OCI-LY3 (cell line): ENCODE measurements around the gene GPATCH11.

ENCODE experiments used
- H2AFZ ChIP-seq: fragments of 200-600, 300-600 bp; shearing (Covaris generic); 2 replicates; pipeline ENCODE4 v1.6.0; 2014; ENCODE audit warnings: antibody characterized with exemption, low read depth, low read length
- H3K27ac ChIP-seq: fragments of 200-600, 300-600 bp; sonication (generic); 2 replicates; pipeline ENCODE4 v1.5.1; 2014; ENCODE audit warnings: mild to moderate bottlenecking, low read length, moderate library complexity, mixed read lengths
- H3K27me3 ChIP-seq: fragments of 200-600, 300-600 bp; sonication (generic); 2 replicates; pipeline ENCODE4 v1.6.1; 2014; ENCODE audit warnings: low read depth, low read length, mixed read lengths
- H3K36me3 ChIP-seq: fragments of 200-600, 300-600 bp; sonication (generic); replicated peaks from 2 replicates; pipeline ENCODE3; 2014; ENCODE audit warnings: low read depth, low read length, mixed read lengths
- H3K4me1 ChIP-seq: fragments of 300-600, 200-600 bp; sonication (generic); 2 replicates; pipeline ENCODE4 v1.6.1; 2014; ENCODE audit warnings: low read length, mixed read lengths
- H3K4me2 ChIP-seq: fragments of 200-600, 300-600 bp; sonication (generic); 2 replicates; pipeline ENCODE4 v1.6.1; 2014; ENCODE audit warnings: low read length, mixed read lengths
- H3K4me3 ChIP-seq: fragments of 300-600, 200-600 bp; sonication (generic); 2 replicates; pipeline ENCODE4 v1.5.1; 2014; ENCODE audit warnings: antibody characterized with exemption, mild to moderate bottlenecking, low read length, moderate library complexity
- H3K79me2 ChIP-seq: fragments of 300-600, 200-600 bp; shearing (Covaris generic); 2 replicates; pipeline ENCODE4 v1.6.1; 2014; ENCODE audit warnings: mild to moderate bottlenecking, low read length, mixed read lengths
- H3K9ac ChIP-seq: fragments of 300-600, 200-600 bp; shearing (Covaris generic); 2 replicates; pipeline ENCODE4 v1.6.0; 2014; ENCODE audit warnings: mild to moderate bottlenecking, low read length, moderate library complexity
- H3K9me3 ChIP-seq: fragments of 200-600, 300-600 bp; shearing (Covaris generic); 2 replicates; pipeline ENCODE4 v1.6.1; 2014; ENCODE audit warnings: low read length, mixed read lengths; ENCODE audit not compliant: insufficient read depth
- H4K20me1 ChIP-seq: fragments of 200-600, 300-600 bp; sonication (generic); 2 replicates; pipeline ENCODE4 v1.6.1; 2016; ENCODE audit warnings: low read length, mixed read lengths; ENCODE audit not compliant: insufficient read depth
- EZH2phosphoT487 ChIP-seq: fragments of 200-600 bp; shearing (Covaris generic); IDR thresholded peaks from 2 replicates; pipeline ENCODE4 v1.6.1; 2018; ENCODE audit warnings: antibody characterized with exemption, mixed run types, low read depth
- TF ChIP-seq, protein P1 (sequence below): fragments of 200-600, 300-600 bp; sonication (generic); IDR thresholded peaks from 2 replicates; pipeline ENCODE4 v1.5.1; 2014; ENCODE audit warnings: antibody characterized with exemption, low read length, low read depth

Gene GPATCH11

DNA sequence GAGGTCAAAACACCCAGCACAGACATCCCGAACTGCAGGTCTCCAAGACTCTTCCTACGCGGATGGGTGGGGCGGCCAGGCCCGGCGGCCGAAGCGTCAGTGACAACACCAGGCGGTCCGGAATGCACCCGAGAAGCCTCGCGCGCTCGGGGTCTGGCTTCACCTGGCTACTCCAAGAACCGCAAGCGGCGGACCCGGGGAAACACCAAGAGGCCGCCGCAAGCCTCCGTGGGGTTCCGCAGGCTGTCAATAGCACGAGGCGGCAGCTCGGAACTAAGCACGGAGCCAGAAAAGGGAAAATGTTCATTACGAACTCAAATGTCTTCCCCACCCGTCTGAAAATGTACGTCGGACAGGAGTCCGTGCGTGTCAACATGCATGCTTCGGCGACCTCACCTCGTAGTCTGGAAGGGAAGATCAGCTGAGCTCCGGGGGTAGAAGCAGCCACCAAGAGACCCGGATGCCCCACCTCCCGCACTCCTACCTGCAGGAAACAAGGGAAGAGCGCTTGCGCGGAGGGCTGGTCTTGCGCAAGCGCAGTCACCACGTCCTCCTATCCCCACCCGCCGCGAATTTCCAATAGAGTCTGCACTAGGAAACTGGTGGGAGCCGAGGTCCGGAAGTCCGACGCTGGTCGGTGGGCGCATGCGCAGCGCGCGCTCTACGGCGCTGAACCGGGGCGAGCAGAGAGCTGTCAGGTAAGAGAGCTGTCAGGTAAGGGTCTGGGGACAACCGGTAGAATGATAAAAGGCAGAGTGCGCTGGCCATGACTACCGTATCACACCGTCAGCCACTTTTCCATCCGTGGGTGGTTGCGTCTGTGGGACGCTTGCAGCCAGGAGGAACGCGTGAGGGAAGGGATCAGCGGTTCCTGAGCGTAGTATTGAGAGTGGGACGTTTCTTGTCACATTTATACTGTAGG, at the start of gene GPATCH11, which contains the start of gene HEATR5B:
TSS of gene GPATCH11 (plus strand) at position 646 of the 922 bp plus-strand sequence. CDS start 3,864 bp downstream, outside the sequence.
TSS of gene HEATR5B (minus strand) at position 500 of the 922 bp plus-strand sequence. CDS start 958 bp downstream, outside the sequence.
- TF ChIP-seq EZH2phosphoT487 = no peak
- TF ChIP-seq, protein P1, sequence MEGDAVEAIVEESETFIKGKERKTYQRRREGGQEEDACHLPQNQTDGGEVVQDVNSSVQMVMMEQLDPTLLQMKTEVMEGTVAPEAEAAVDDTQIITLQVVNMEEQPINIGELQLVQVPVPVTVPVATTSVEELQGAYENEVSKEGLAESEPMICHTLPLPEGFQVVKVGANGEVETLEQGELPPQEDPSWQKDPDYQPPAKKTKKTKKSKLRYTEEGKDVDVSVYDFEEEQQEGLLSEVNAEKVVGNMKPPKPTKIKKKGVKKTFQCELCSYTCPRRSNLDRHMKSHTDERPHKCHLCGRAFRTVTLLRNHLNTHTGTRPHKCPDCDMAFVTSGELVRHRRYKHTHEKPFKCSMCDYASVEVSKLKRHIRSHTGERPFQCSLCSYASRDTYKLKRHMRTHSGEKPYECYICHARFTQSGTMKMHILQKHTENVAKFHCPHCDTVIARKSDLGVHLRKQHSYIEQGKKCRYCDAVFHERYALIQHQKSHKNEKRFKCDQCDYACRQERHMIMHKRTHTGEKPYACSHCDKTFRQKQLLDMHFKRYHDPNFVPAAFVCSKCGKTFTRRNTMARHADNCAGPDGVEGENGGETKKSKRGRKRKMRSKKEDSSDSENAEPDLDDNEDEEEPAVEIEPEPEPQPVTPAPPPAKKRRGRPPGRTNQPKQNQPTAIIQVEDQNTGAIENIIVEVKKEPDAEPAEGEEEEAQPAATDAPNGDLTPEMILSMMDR = no peak

DNA sequence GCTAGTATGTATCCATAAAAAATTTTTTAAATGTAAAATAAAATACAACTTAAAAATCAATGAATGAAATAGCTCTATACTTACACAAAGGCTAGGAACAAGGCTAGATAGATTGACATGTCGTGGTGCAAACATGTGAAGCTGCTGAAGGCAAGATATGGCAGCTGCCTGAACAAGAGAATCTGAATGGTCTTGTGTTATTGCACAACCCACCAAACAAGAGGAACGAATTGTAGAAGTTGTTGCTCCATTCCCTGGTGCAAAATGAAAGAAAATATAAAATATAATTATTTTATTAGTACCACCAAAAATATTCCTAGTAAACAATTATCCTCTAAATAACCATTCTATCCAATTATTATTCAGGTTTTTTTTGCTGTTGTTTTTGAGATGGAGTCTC, 46.5 kb upstream of the GPATCH11 start:
- TF ChIP-seq, protein P1 = no peak
- no peak for TF ChIP-seq EZH2phosphoT487
- Histone ChIP-seq H3K27me3 (no peaks in the 10 kb centered on the region), H3K4me2 (no peak overlapping the region), H3K4me3 (no peak overlapping the region), H2AFZ (no peak overlapping the region), H3K79me2 (no peaks in the 10 kb centered on the region), H3K4me1 (no peaks in the 10 kb centered on the region), H3K27ac (no peak overlapping the region), H4K20me1 (no peaks in the 10 kb centered on the region), H3K9me3 (no peaks in the 10 kb centered on the region), H3K9ac (no peak overlapping the region), H3K36me3 (peaks cover 5% of the 10 kb centered on the region)

More for the DNA sequence above, at the start of gene GPATCH11, which contains the start of gene HEATR5B:
- H3K4me3 ChIP-seq = peak within 1 kb of the TSS; percentile 94
- H3K79me2 ChIP-seq = peaks cover 22% of the 10 kb centered on the region
- peaks cover 37% of the 10 kb centered on the region for H3K4me1 ChIP-seq
- no peaks in the 10 kb centered on the region for H4K20me1 ChIP-seq
- H2AFZ ChIP-seq = peak within 1 kb of the TSS; percentile 90
- H3K36me3 ChIP-seq = peaks cover 14% of the 10 kb centered on the region
- peak within 1 kb of the TSS; percentile 81 for H3K9ac ChIP-seq
- H3K27me3 ChIP-seq = no peaks in the 10 kb centered on the region
- H3K27ac ChIP-seq = peak within 1 kb of the TSS; percentile 1; the same call in 1 of the 2 replicates
- H3K9me3 ChIP-seq = no peaks in the 10 kb centered on the region
- H3K4me2 ChIP-seq = peak within 1 kb of the TSS; percentile 89

DNA sequence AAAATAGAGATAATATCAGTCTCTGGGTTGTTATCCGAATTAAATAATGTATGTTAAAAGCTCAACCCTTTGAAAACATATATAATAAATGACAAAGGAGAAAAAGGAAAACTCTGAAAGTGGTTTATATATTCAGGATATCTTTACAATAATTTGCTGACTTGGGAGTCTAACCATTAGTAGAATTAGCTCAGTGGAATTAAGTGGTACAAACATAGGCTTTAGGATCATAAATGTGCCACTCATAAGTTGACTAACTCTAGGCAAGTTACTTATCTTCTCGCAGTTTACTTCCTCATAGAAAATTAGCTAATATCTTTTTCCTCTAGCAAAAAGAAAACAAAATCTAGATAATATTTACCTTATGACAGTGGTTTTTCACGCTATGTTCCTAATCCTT, 44.7 kb upstream of the GPATCH11 start:
- Histone ChIP-seq H3K9ac (no peak overlapping the region), H3K9me3 (no peaks in the 10 kb centered on the region), H3K4me2 (no peak overlapping the region), H4K20me1 (no peaks in the 10 kb centered on the region), H3K79me2 (no peaks in the 10 kb centered on the region), H3K36me3 (peaks cover 5% of the 10 kb centered on the region), H3K27ac (no peak overlapping the region), H3K27me3 (no peaks in the 10 kb centered on the region), H2AFZ (no peak overlapping the region), H3K4me3 (no peak overlapping the region), H3K4me1 (no peaks in the 10 kb centered on the region)
- TF ChIP-seq EZH2phosphoT487 = no peak
- TF ChIP-seq, protein P1 = no peak

DNA sequence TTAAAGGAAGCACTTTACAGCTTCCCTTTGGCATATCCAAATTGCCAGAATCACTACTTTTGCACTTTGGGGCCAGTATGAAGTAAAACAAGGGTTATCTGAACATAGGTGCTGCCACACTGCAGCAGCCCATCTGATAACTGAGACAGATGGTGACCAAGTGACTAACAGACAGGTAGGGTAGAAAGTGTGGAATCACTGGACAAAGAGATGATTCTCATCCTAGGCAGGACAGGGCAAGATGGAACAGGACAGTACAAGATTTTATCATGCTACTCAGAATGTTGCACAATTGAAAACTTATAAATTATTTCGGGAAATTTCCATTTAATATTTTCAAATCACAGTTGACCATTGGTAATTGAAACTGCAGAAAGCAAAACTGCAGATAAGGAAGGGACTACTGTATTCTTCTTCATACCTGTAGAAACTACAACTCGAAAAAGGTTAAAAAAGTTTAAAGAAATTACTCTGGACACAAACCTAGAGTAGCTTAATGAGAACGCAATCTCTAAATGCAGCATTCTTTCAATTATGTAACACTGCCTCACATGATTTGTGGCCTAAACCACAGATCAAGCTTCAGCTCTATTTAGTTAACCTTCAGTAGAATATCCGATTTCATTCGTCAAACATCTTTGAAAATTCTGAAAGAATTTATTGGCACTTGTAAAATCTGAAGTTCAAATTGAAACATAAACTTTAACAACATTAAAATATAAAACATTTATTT, 31.6 kb upstream of the GPATCH11 start:
- Histone ChIP-seq H3K4me3 (no peak overlapping the region), H3K4me2 (no peak overlapping the region), H3K36me3 (peaks cover 14% of the 10 kb centered on the region), H3K79me2 (no peaks in the 10 kb centered on the region), H3K9ac (no peak overlapping the region), H3K4me1 (no peaks in the 10 kb centered on the region), H4K20me1 (no peaks in the 10 kb centered on the region), H2AFZ (no peak overlapping the region), H3K27me3 (no peaks in the 10 kb centered on the region), H3K9me3 (no peaks in the 10 kb centered on the region), H3K27ac (no peak overlapping the region)
- no peak for TF ChIP-seq EZH2phosphoT487
- TF ChIP-seq, protein P1 = no peak
